GM19238 (cell line): ENCODE data around the gene TKT.
"Not testable (repeated sequence)": the region's sequence is repeated elsewhere in the genome, so short reads cannot be mapped to it uniquely, and the experiment has no call there.

Experiments
- DNase-seq: peaks from one replicate; pipeline ENCODE4 v3.0.0; 2011; ENCODE audit warnings: low spot score; ENCODE audit not compliant: insufficient read length

The TKT gene

GRCh38 chr3:53259427-53260259 is 3.8 kb upstream of the TKT start:
- DNase-seq, result no peak

GRCh38 chr3:53258600-53259426 is 3.0 kb upstream of the TKT start:
- DNase-seq, result no peak

- DNase-seq, result no peak
Observed at GRCh38 chr3:53257465-53257864, 1.6 kb upstream of the TKT start.

- DNase-seq, result no peak
Observed at GRCh38 chr3:53256704-53257055, 858 bp upstream of the TKT start.

- peak; percentile 64 for DNase-seq
Observed at GRCh38 chr3:53255423-53255774, 423 bp downstream of the TKT start.

- DNase-seq, result peak; percentile 80
Observed at GRCh38 chr3:53254509-53255422, 1.1 kb downstream of the TKT start.

- DNase-seq, result no peak
Observed at GRCh38 chr3:53253707-53254508, 1.9 kb downstream of the TKT start.

GRCh38 chr3:53252947-53253322 is 2.9 kb downstream of the TKT start:
- not testable (repeated sequence) for DNase-seq

- DNase-seq, result no peak
Observed at GRCh38 chr3:53252096-53252946, 3.5 kb downstream of the TKT start.

GRCh38 chr3:53250881-53251605 is 4.8 kb downstream of the TKT start:
- DNase-seq, result no peak

GRCh38 chr3:53250453-53250852 is 5.4 kb downstream of the TKT start:
- DNase-seq, result no peak

- no peak for DNase-seq
Observed at GRCh38 chr3:53248161-53248560, 7.7 kb downstream of the TKT start.

- DNase-seq, result no peak
Observed at GRCh38 chr3:53247619-53248018, 8.2 kb downstream of the TKT start.

GRCh38 chr3:53244271-53244670 is 11.6 kb downstream of the TKT start:
- no peak for DNase-seq

GRCh38 chr3:53243785-53244184 is 12.0 kb downstream of the TKT start:
- DNase-seq, result no peak

- no peak for DNase-seq
Observed at GRCh38 chr3:53243165-53243564, 12.7 kb downstream of the TKT start.

- no peak for DNase-seq
Observed at GRCh38 chr3:53242642-53243041, 13.2 kb downstream of the TKT start.

GRCh38 chr3:53242155-53242554 is 13.7 kb downstream of the TKT start:
- no peak for DNase-seq
